Measurements from ENCODE around the gene ATRN. TPM values are rescaled to one million over a fixed set of nuclear protein-coding genes. Genes with fewer than 3 reads are reported as not detected.

ATRN gene
- total RNA-seq, 1 donor from 2014 or later: 30.0 TPM

GRCh38 chr20:3696745-3697587 lies 226.1 kb downstream of the ATRN start:
- intact Hi-C loops (cut with DNase I): no loop called here
- DNase-seq: no peak
- no peak for ATAC-seq (ENCODE audit: poor library complexity)

DNA sequence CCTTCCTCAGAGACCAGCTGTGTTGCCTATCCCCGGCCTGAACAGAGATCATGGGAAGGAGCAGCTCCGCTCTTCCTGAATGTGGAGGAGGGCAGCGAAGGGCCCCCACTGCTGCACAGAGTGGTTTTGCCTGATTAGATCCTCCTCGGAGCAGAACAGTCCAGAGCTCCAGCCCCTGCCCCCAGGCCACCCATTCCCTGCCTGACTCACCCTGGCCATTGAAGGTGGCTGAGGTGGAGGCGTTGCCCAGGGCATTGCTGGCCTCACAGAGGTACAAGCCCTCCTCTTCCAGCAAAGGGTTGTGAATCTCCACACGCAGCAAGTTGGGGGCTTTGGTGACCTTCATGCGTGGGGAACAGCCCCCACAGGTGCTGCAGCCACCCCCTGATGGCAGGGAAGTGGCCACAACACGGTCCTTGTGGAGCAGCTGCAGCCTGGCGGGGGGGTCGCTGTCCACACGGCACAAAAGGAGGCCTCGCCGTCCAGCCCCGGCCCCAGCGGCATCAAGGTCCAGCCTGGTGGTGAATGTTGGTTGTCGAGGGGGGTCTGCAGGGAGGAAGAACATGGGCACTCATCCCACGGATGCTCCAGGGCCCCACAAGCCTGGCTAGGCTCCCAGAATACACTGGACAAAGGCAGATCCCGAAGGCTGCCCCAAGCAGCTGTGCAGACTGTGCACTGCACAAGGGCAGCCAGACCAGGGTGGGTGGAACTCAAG lies 226.9 kb downstream of the ATRN start:
- ATAC-seq (ENCODE audit: poor library complexity): no peak
- intact Hi-C loops (cut with DNase I): no loop called here
- DNase-seq: no peak

DNA sequence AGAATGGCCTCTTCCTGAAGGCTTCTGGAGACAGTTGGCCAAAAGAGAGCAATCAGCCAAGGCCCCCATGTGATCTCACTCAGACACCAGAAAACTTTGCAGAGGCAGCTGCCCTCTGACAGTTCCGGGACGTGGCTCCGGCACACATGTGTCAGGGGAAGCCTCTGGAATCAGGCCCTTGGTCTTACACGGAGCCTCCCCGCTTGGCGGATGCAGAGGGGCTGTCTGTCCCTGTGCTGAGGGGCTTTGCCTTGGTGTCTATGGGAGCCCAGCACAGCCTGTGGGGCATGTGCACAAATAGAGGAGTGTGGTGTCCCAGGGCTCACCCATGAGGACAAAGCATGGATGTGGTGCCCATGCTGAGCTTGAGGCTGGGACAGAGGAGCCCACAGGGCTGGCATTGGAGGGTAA lies 227.8 kb downstream of the ATRN start:
- no peak for ATAC-seq (ENCODE audit: poor library complexity)
- intact Hi-C loops (cut with DNase I): no loop called here
- no peak for DNase-seq

DNA sequence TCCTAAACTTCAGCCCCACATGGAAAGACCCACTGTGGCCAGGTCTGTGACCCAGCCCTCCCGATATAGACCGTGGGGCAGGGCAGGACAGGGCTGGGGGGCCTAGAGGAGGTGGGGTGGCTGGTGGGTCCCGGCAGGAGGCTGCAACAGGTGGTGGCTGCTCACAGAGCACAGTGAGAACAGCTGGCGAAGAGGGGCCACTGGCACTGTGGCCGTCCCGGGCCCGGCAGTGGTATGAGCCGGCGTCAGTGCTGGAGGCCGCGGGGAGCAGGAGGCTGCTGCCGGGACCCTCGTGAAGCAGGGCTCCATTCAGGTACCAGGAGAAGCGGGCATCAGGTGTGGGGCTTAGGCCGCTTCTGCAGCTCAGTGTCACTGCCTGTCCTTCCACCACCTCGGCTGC lies 228.2 kb downstream of the ATRN start:
- DNase-seq: no peak
- ATAC-seq (ENCODE audit: poor library complexity): no peak
- intact Hi-C loops (cut with DNase I): no loop called here

Other genes starting within 250 kb of the ATRN start
- 0.16 TPM for gene SLC4A11, start 231.8 kb upstream of the ATRN start, total RNA-seq
- 20.4 TPM for gene DNAAF9, start 63.3 kb upstream of the ATRN start, total RNA-seq
- gene GFRA4, start 192.4 kb downstream of the ATRN start, total RNA-seq: not detected
- 12.6 TPM for gene ADAM33, start 211.0 kb downstream of the ATRN start, total RNA-seq
- gene SIGLEC1, start 241.6 kb downstream of the ATRN start, total RNA-seq: 9.6 TPM